Neuronal stem cell (in vitro differentiated cells): ENCODE results near the gene ZDHHC6.

Source experiments
- DNase-seq: peaks from one replicate; pipeline ENCODE4 v3.0.0-alpha.2; 2013; ENCODE audit warnings: low spot score
- H2AFZ ChIP-seq: one replicate; pipeline ENCODE4 v1.6.1; 2013; ENCODE audit warnings: mild to moderate bottlenecking, low read length, inconsistent platforms
- H2AK5ac ChIP-seq: 2 replicates; pipeline ENCODE4 v1.6.1; 2013; ENCODE audit warnings: low read depth, mild to moderate bottlenecking, inconsistent platforms, low read length, moderate library complexity, mixed read lengths
- H2BK120ac ChIP-seq: 2 replicates; pipeline ENCODE4 v1.6.1; 2013; ENCODE audit warnings: low read depth, mild to moderate bottlenecking, inconsistent platforms, low read length, moderate library complexity, mixed read lengths
- H2BK12ac ChIP-seq: one replicate; pipeline ENCODE4 v1.6.1; 2013; ENCODE audit warnings: low read length, inconsistent platforms
- H2BK15ac ChIP-seq: 2 replicates; pipeline ENCODE4 v1.6.1; 2013; ENCODE audit warnings: mild to moderate bottlenecking, low read length, inconsistent platforms, mixed read lengths
- H2BK5ac ChIP-seq: one replicate; pipeline ENCODE4 v1.6.1; 2013; ENCODE audit warnings: inconsistent platforms, mild to moderate bottlenecking, low read length, moderate library complexity
- H3K14ac ChIP-seq: one replicate; pipeline ENCODE4 v1.6.1; 2013; ENCODE audit warnings: low read length, inconsistent platforms
- H3K18ac ChIP-seq: 2 replicates; pipeline ENCODE4 v1.6.1; 2013; ENCODE audit warnings: low read length, inconsistent platforms
- H3K23ac ChIP-seq: 2 replicates; pipeline ENCODE4 v1.6.1; 2013; ENCODE audit warnings: low read depth, mild to moderate bottlenecking, mixed read lengths, low read length, inconsistent platforms; ENCODE audit not compliant: poor library complexity
- H3K27ac ChIP-seq: replicated peaks from 3 replicates; pipeline ENCODE4 v1.5.1; 2013; ENCODE audit warnings: low read length, inconsistent platforms
- H3K27me3 ChIP-seq, 3 experiments: 2 replicates each; pipeline ENCODE4 v1.6.1; 2013; ENCODE audit warnings: low read length in 3 of 3, mild to moderate bottlenecking in 2 of 3, inconsistent platforms in 1 of 3, low read depth in 1 of 3, mixed read lengths in 1 of 3, moderate library complexity in 1 of 3; ENCODE audit not compliant: control insufficient read depth in 3 of 3, insufficient read depth in 3 of 3
- H3K36me3 ChIP-seq, 2 donors: replicated peaks in 1 of 2; 2 replicates each; pipeline ENCODE4 v1.6.1; 2013; ENCODE audit warnings: low read length in 2 of 2; ENCODE audit not compliant: control insufficient read depth in 2 of 2, insufficient read depth in 2 of 2
- H3K4ac ChIP-seq: 2 replicates; pipeline ENCODE4 v1.6.1; 2013; ENCODE audit warnings: inconsistent platforms, mild to moderate bottlenecking, low read length, moderate library complexity
- H3K4me1 ChIP-seq, 2 donors: 1 replicate in 1 of 2; 2 replicates in 1 of 2; pipeline ENCODE4 v1.6.1; 2013; ENCODE audit warnings: low read length in 2 of 2, low read depth in 1 of 2; ENCODE audit not compliant: control insufficient read depth in 2 of 2, insufficient read depth in 1 of 2
- H3K4me2 ChIP-seq: one replicate; pipeline ENCODE4 v1.6.1; 2013; ENCODE audit warnings: mild to moderate bottlenecking, low read length, inconsistent platforms; ENCODE audit not compliant: insufficient read depth, poor library complexity, severe bottlenecking
- H3K4me3 ChIP-seq, 2 donors: 2 replicates each; pipeline ENCODE4 v1.5.1; 2013; ENCODE audit warnings: low read length in 2 of 2, mild to moderate bottlenecking in 2 of 2, inconsistent platforms in 1 of 2, moderate library complexity in 1 of 2
- H3K79me1 ChIP-seq: one replicate; pipeline ENCODE4 v1.6.1; 2013; ENCODE audit warnings: low read depth, mild to moderate bottlenecking, inconsistent platforms, low read length, moderate library complexity
- H3K9ac ChIP-seq: one replicate; pipeline ENCODE4 v1.6.1; 2013; ENCODE audit warnings: mild to moderate bottlenecking, low read depth, low read length, inconsistent platforms; ENCODE audit not compliant: poor library complexity
- H3K9me3 ChIP-seq, 2 donors: replicated peaks in 1 of 2; 2 replicates each; pipeline versions ENCODE3 to v1.6.1; 2013; ENCODE audit warnings: low read length in 2 of 2, mild to moderate bottlenecking in 2 of 2, inconsistent platforms in 1 of 2, low read depth in 1 of 2, mixed read lengths in 1 of 2, moderate library complexity in 1 of 2; ENCODE audit not compliant: control insufficient read depth in 2 of 2, insufficient read depth in 1 of 2
- H4K8ac ChIP-seq: one replicate; pipeline ENCODE4 v1.6.1; 2013; ENCODE audit warnings: low read depth, mild to moderate bottlenecking, inconsistent platforms, low read length, moderate library complexity
- H4K91ac ChIP-seq: one replicate; pipeline ENCODE4 v1.6.1; 2013; ENCODE audit warnings: low read length, low read depth, mild to moderate bottlenecking, inconsistent platforms; ENCODE audit not compliant: poor library complexity
- WGBS, 2 donors: extraction: QIAGEN DNeasy Blood & Tissue Kit; methylation state at CpG; one replicate each; pipeline ENCODE4 v1.1.7; 2013; ENCODE audit warnings: missing lambda C conversion rate in 2 of 2, mixed read lengths in 1 of 2; ENCODE audit not compliant: insufficient read length in 2 of 2, insufficient replicate concordance in 1 of 2; ENCODE audit errors: extremely low coverage in 2 of 2; 5-methylcytosine and 5-hydroxymethylcytosine counted together

Gene ZDHHC6

GRCh38 chr10:112402917-112403316 is 43.8 kb downstream of the ZDHHC6 start:
- Histone ChIP-seq H3K9ac (no peak overlapping the region), H3K79me1 (no peaks in the 10 kb centered on the region), H3K4me1 (no peaks in the 10 kb centered on the region), H3K27me3 (no peaks in the 10 kb centered on the region), H2BK120ac (no peak overlapping the region), H3K4ac (no peak overlapping the region), H2AK5ac (no peak overlapping the region), H4K8ac (no peak overlapping the region), H3K9me3 (no peaks in the 10 kb centered on the region), H3K18ac (no peak overlapping the region), H4K91ac (no peak overlapping the region), H3K14ac (no peak overlapping the region), H3K4me2 (no peak overlapping the region), H2AFZ (no peak overlapping the region), H3K4me3 (no peak overlapping the region), H3K36me3 (no peaks in the 10 kb centered on the region), H3K23ac (no peak overlapping the region), H3K27ac (no peak overlapping the region), H2BK5ac (no peak overlapping the region), H2BK12ac (no peak overlapping the region), H2BK15ac (no peak overlapping the region)
- WGBS, 2 donors = no CpG with 5 or more reads among the region's 2 CpGs
- DNase-seq = no peak

- H2AK5ac ChIP-seq = no peak overlapping the region
- H2BK12ac ChIP-seq = no peak overlapping the region
- H3K14ac ChIP-seq = no peak overlapping the region
Measured at GRCh38 chr10:112397592-112397991, 49.1 kb downstream of the ZDHHC6 start.

DNA sequence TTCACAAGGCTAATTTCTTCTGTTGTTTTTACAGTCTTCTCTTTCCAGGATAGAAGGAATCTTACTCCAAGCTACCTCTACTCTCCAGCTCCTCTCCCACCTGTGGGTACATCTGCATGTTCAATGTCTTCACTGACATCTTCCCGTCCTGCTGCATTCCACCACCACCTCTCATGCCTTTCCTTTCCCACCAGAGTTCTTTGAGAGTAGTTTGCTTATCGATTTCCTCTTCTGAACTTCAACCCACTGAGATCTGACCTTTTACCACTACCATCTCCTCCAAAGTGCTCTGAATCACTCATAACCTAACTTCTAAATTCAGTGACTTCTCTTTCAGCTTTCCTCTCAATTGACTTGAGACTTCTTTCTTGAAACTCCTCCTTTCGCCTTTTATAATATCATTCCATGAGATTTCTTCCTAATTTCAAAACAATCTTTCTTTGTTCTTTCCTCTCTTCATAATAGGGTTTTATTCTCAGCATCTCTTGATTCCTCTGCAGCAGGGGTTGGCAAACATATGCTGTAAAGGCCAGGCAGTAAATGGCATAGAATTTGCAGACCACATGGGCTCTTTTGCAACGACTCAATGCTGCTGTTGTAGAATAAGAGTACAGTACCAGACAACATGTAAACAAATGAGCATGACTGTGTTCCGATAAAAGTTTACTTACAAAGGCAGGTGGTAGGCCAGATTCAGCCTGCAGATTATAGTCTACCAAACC is 50.7 kb downstream of the ZDHHC6 start:
- no peak overlapping the region for H3K27ac ChIP-seq
- H3K36me3 ChIP-seq = no peaks in the 10 kb centered on the region
- H3K4ac ChIP-seq = no peak overlapping the region
- 100% methylated on average over 1 of the region's 5 CpGs; no CpG with 5 or more reads in 1 of the 2 donors for WGBS, 2 donors
- no peak overlapping the region for H3K4me3 ChIP-seq
- no peak overlapping the region for H4K8ac ChIP-seq
- H3K79me1 ChIP-seq = no peaks in the 10 kb centered on the region
- no peak overlapping the region for H2BK5ac ChIP-seq
- H3K4me2 ChIP-seq = no peak overlapping the region
- no peak overlapping the region for H4K91ac ChIP-seq
- no peak overlapping the region for H2BK15ac ChIP-seq
- no peak for DNase-seq
- no peak overlapping the region for H2BK12ac ChIP-seq
- no peak overlapping the region for H3K14ac ChIP-seq
- no peak overlapping the region for H2AK5ac ChIP-seq
- H3K4me1 ChIP-seq = no peaks in the 10 kb centered on the region
- H3K9me3 ChIP-seq = no peaks in the 10 kb centered on the region
- H3K18ac ChIP-seq = no peak overlapping the region
- H3K27me3 ChIP-seq = peaks cover 0 to 2% (median 0%) of the 10 kb centered on the region in 3 experiments
- no peak overlapping the region for H3K9ac ChIP-seq
- no peak overlapping the region for H3K23ac ChIP-seq
- H2AFZ ChIP-seq = no peak overlapping the region
- no peak overlapping the region for H2BK120ac ChIP-seq

More at GRCh38 chr10:112397592-112397991, 49.1 kb downstream of the ZDHHC6 start:
- no peak overlapping the region for H2AFZ ChIP-seq
- no peak overlapping the region for H4K8ac ChIP-seq
- no peak for DNase-seq
- no peak overlapping the region for H3K4me3 ChIP-seq
- no peak overlapping the region for H4K91ac ChIP-seq
- no peaks in the 10 kb centered on the region for H3K4me1 ChIP-seq
- no peak overlapping the region for H3K23ac ChIP-seq
- no peak overlapping the region for H2BK120ac ChIP-seq
- no peaks in the 10 kb centered on the region for H3K36me3 ChIP-seq
- no peak overlapping the region for H3K9ac ChIP-seq
- H3K27ac ChIP-seq = no peak overlapping the region
- H2BK5ac ChIP-seq = no peak overlapping the region
- H3K9me3 ChIP-seq = no peaks in the 10 kb centered on the region
- no peak overlapping the region for H3K18ac ChIP-seq
- H2BK15ac ChIP-seq = no peak overlapping the region
- no peak overlapping the region for H3K4me2 ChIP-seq
- H3K27me3 ChIP-seq = peaks cover 0 to 2% (median 0%) of the 10 kb centered on the region in 3 experiments
- no CpG with 5 or more reads among the region's 2 CpGs for WGBS, 2 donors
- no peaks in the 10 kb centered on the region for H3K79me1 ChIP-seq
- H3K4ac ChIP-seq = no peak overlapping the region

DNA sequence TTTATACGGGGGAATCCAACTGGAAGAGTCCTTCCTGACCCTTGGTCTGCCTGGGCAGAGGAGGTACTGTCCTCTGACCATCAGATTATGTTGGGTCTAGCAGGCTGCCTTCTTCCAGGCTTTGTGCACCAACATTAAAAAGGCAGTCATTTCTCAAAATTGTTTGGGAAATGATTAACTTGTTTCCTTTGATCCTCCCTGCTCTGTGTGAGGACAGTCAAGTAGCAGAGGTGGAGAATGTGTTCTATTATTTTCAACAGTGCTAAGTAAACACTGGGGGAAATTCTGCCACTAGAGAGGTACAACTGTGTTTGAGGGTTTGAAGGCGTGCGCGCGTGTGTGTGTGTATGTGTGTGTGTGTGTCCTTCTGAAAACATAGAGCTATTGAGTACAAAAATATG is 52.2 kb downstream of the ZDHHC6 start:
- Histone ChIP-seq H3K4ac (no peak overlapping the region), H3K9me3 (no peaks in the 10 kb centered on the region), H2BK5ac (no peak overlapping the region), H3K27me3 (peaks cover 0 to 2% (median 0%) of the 10 kb centered on the region in 3 experiments), H3K14ac (no peak overlapping the region), H2AK5ac (no peak overlapping the region), H3K36me3 (no peaks in the 10 kb centered on the region), H3K9ac (no peak overlapping the region), H2AFZ (no peak overlapping the region), H3K4me2 (no peak overlapping the region), H3K18ac (no peak overlapping the region), H4K8ac (no peak overlapping the region), H3K27ac (no peak overlapping the region), H2BK120ac (no peak overlapping the region), H2BK15ac (no peak overlapping the region), H3K23ac (no peak overlapping the region), H3K4me1 (peaks cover 0 to 4% of the 10 kb centered on the region in 2 donors), H2BK12ac (no peak overlapping the region), H3K79me1 (no peaks in the 10 kb centered on the region), H3K4me3 (no peak overlapping the region), H4K91ac (no peak overlapping the region)
- no peak for DNase-seq
- WGBS, 2 donors = no CpG with 5 or more reads among the region's 5 CpGs
